ENCODE measurements around the gene OASL.
A peak's percentile ranks its signal among the peaks of the same experiment; 100 is the strongest.

Gene OASL

GRCh38 chr12:120991965-120992364 lies 47.1 kb downstream of the OASL start:
- H3K9me3 ChIP-seq (replicated peaks in 1 of 2; ENCODE audit: control insufficient read depth in 2 of 2, insufficient read depth in 1 of 2, low read depth in 1 of 2, low read length in 2 of 2), result peaks cover 0 to 2% of the 10 kb centered on the region in 2 donors
- no peak overlapping the region for H3K4me3 ChIP-seq (ENCODE audit: low read length in 2 of 2)
- H3K36me3 ChIP-seq (replicated peaks in 1 of 2; ENCODE audit: control insufficient read depth in 2 of 2, insufficient read depth in 2 of 2, low read length in 2 of 2), result no peaks in the 10 kb centered on the region
- H2AFZ ChIP-seq (ENCODE audit: low read length), result no peak overlapping the region
- no peaks in the 10 kb centered on the region for H3K79me1 ChIP-seq (ENCODE audit: low read depth, low read length)
- H3K27ac ChIP-seq (replicated peaks; ENCODE audit: low read length), result no peak overlapping the region
- H3K4me1 ChIP-seq (ENCODE audit: control insufficient read depth in 2 of 2, insufficient read depth in 1 of 2, low read depth in 1 of 2, low read length in 2 of 2), result no peaks in the 10 kb centered on the region
- no peak for DNase-seq (ENCODE audit: low spot score)
- H4K8ac ChIP-seq (ENCODE audit: low read depth, low read length), result no peak overlapping the region
- no peak overlapping the region for H2BK15ac ChIP-seq (ENCODE audit: low read length)
- no peak overlapping the region for H3K23ac ChIP-seq (ENCODE audit: low read depth, low read length, poor library complexity)
- H4K91ac ChIP-seq (ENCODE audit: low read depth, low read length, poor library complexity), result no peak overlapping the region
- H2BK12ac ChIP-seq (ENCODE audit: low read length), result no peak overlapping the region
- H3K4me2 ChIP-seq (ENCODE audit: insufficient read depth, low read length, poor library complexity, severe bottlenecking), result no peak overlapping the region
- H2AK5ac ChIP-seq (ENCODE audit: low read depth, low read length), result no peak overlapping the region
- no peak overlapping the region for H2BK5ac ChIP-seq (ENCODE audit: low read length)
- no peak overlapping the region for H3K9ac ChIP-seq (ENCODE audit: low read depth, low read length, poor library complexity)
- no peak overlapping the region for H3K18ac ChIP-seq (ENCODE audit: low read length)
- no peak overlapping the region for H2BK120ac ChIP-seq (ENCODE audit: low read depth, low read length)
- no peak overlapping the region for H3K14ac ChIP-seq (ENCODE audit: low read length)
- peaks cover 0 to 3% (median 2%) of the 10 kb centered on the region in 3 experiments for H3K27me3 ChIP-seq (ENCODE audit: control insufficient read depth in 3 of 3, insufficient read depth in 3 of 3, low read depth in 1 of 3, low read length in 3 of 3)
- no peak overlapping the region for H3K4ac ChIP-seq (ENCODE audit: low read length)

DNA sequence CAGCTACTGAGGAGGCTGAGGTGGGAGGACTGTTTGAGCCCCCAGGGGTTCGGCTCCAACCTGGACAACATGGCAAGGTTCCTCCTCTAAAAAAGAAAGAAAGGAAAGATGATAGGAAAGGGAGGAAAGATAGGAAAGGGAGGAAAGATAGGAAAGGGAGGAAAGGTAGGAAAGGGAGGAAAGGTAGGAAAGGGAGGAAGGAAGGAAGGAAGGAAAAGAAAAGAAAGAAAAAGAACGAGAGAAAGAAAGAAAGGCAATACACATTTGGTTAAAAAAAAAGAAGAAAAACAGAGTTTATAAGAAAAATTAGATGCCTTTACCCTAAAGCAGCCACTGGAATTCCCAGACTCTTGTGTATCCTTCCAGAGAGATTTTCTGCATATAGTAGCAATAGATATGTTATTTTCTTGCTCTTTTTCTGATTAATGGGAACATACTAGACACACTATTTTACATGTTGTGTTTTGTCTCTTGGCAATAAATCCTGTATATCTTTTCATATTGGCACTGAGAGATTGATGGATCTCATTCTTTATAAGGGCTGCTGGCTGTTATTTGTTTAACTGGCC lies 48.5 kb downstream of the OASL start:
- H3K4ac ChIP-seq (ENCODE audit: low read length), result no peak overlapping the region
- H2AFZ ChIP-seq (ENCODE audit: low read length), result no peak overlapping the region
- WGBS, 2 donors (ENCODE audit: extremely low coverage in 2 of 2, insufficient read length in 2 of 2, insufficient replicate concordance in 1 of 2), result no CpG with 5 or more reads among the region's 2 CpGs

GRCh38 chr12:120989687-120990086 lies 49.4 kb downstream of the OASL start:
- Histone ChIP-seq H3K14ac (ENCODE audit: low read length) (no peak overlapping the region), H2BK12ac (ENCODE audit: low read length) (no peak overlapping the region), H2AFZ (ENCODE audit: low read length) (no peak overlapping the region), H3K27ac (replicated peaks; ENCODE audit: low read length) (no peak overlapping the region), H3K9me3 (replicated peaks in 1 of 2; ENCODE audit: control insufficient read depth in 2 of 2, insufficient read depth in 1 of 2, low read depth in 1 of 2, low read length in 2 of 2) (no peaks in the 10 kb centered on the region), H4K91ac (ENCODE audit: low read depth, low read length, poor library complexity) (no peak overlapping the region), H3K4ac (ENCODE audit: low read length) (no peak overlapping the region), H3K23ac (ENCODE audit: low read depth, low read length, poor library complexity) (no peak overlapping the region), H3K79me1 (ENCODE audit: low read depth, low read length) (no peaks in the 10 kb centered on the region), H3K4me3 (ENCODE audit: low read length in 2 of 2) (no peak overlapping the region), H2BK120ac (ENCODE audit: low read depth, low read length) (no peak overlapping the region), H3K27me3 (ENCODE audit: control insufficient read depth in 3 of 3, insufficient read depth in 3 of 3, low read depth in 1 of 3, low read length in 3 of 3) (peaks cover 0 to 3% (median 2%) of the 10 kb centered on the region in 3 experiments), H3K18ac (ENCODE audit: low read length) (no peak overlapping the region), H3K36me3 (replicated peaks in 1 of 2; ENCODE audit: control insufficient read depth in 2 of 2, insufficient read depth in 2 of 2, low read length in 2 of 2) (no peaks in the 10 kb centered on the region), H2BK5ac (ENCODE audit: low read length) (no peak overlapping the region), H4K8ac (ENCODE audit: low read depth, low read length) (no peak overlapping the region), H3K9ac (ENCODE audit: low read depth, low read length, poor library complexity) (no peak overlapping the region), H3K4me2 (ENCODE audit: insufficient read depth, low read length, poor library complexity, severe bottlenecking) (no peak overlapping the region), H3K4me1 (ENCODE audit: control insufficient read depth in 2 of 2, insufficient read depth in 1 of 2, low read depth in 1 of 2, low read length in 2 of 2) (no peaks in the 10 kb centered on the region), H2AK5ac (ENCODE audit: low read depth, low read length) (no peak overlapping the region), H2BK15ac (ENCODE audit: low read length) (no peak overlapping the region)
- WGBS, 2 donors (ENCODE audit: extremely low coverage in 2 of 2, insufficient read length in 2 of 2, insufficient replicate concordance in 1 of 2), result no CpG with 5 or more reads among the region's 3 CpGs
- DNase-seq (ENCODE audit: low spot score), result no peak

More for the DNA sequence above, 48.5 kb downstream of the OASL start:
- no peak overlapping the region for H3K4me2 ChIP-seq (ENCODE audit: insufficient read depth, low read length, poor library complexity, severe bottlenecking)
- H3K4me3 ChIP-seq (ENCODE audit: low read length in 2 of 2), result no peak overlapping the region
- H3K79me1 ChIP-seq (ENCODE audit: low read depth, low read length), result no peaks in the 10 kb centered on the region
- no peak for DNase-seq (ENCODE audit: low spot score)
- no peak overlapping the region for H2AK5ac ChIP-seq (ENCODE audit: low read depth, low read length)
- peaks cover 0 to 3% (median 2%) of the 10 kb centered on the region in 3 experiments for H3K27me3 ChIP-seq (ENCODE audit: control insufficient read depth in 3 of 3, insufficient read depth in 3 of 3, low read depth in 1 of 3, low read length in 3 of 3)
- H2BK5ac ChIP-seq (ENCODE audit: low read length), result no peak overlapping the region
- H2BK12ac ChIP-seq (ENCODE audit: low read length), result no peak overlapping the region
- no peak overlapping the region for H3K14ac ChIP-seq (ENCODE audit: low read length)
- no peak overlapping the region for H3K9ac ChIP-seq (ENCODE audit: low read depth, low read length, poor library complexity)
- H3K36me3 ChIP-seq (replicated peaks in 1 of 2; ENCODE audit: control insufficient read depth in 2 of 2, insufficient read depth in 2 of 2, low read length in 2 of 2), result no peaks in the 10 kb centered on the region
- no peak overlapping the region for H3K27ac ChIP-seq (replicated peaks; ENCODE audit: low read length)
- H4K8ac ChIP-seq (ENCODE audit: low read depth, low read length), result no peak overlapping the region
- H2BK15ac ChIP-seq (ENCODE audit: low read length), result no peak overlapping the region
- H3K23ac ChIP-seq (ENCODE audit: low read depth, low read length, poor library complexity), result no peak overlapping the region
- H3K18ac ChIP-seq (ENCODE audit: low read length), result no peak overlapping the region
- H4K91ac ChIP-seq (ENCODE audit: low read depth, low read length, poor library complexity), result no peak overlapping the region
- no peaks in the 10 kb centered on the region for H3K4me1 ChIP-seq (ENCODE audit: control insufficient read depth in 2 of 2, insufficient read depth in 1 of 2, low read depth in 1 of 2, low read length in 2 of 2)
- H3K9me3 ChIP-seq (replicated peaks in 1 of 2; ENCODE audit: control insufficient read depth in 2 of 2, insufficient read depth in 1 of 2, low read depth in 1 of 2, low read length in 2 of 2), result no peaks in the 10 kb centered on the region
- H2BK120ac ChIP-seq (ENCODE audit: low read depth, low read length), result no peak overlapping the region

GRCh38 chr12:120988658-120989057 lies 50.4 kb downstream of the OASL start:
- no peak overlapping the region for H3K4ac ChIP-seq (ENCODE audit: low read length)
- H3K4me1 ChIP-seq (ENCODE audit: control insufficient read depth in 2 of 2, insufficient read depth in 1 of 2, low read depth in 1 of 2, low read length in 2 of 2), result peaks cover 2 to 9% of the 10 kb centered on the region in 2 donors
- no peaks in the 10 kb centered on the region for H3K79me1 ChIP-seq (ENCODE audit: low read depth, low read length)
- H3K9me3 ChIP-seq (replicated peaks in 1 of 2; ENCODE audit: control insufficient read depth in 2 of 2, insufficient read depth in 1 of 2, low read depth in 1 of 2, low read length in 2 of 2), result no peaks in the 10 kb centered on the region
- no peak overlapping the region for H2BK12ac ChIP-seq (ENCODE audit: low read length)
- no peak overlapping the region for H2AFZ ChIP-seq (ENCODE audit: low read length)
- no peak overlapping the region for H3K4me2 ChIP-seq (ENCODE audit: insufficient read depth, low read length, poor library complexity, severe bottlenecking)
- H2BK15ac ChIP-seq (ENCODE audit: low read length), result no peak overlapping the region
- no peak overlapping the region for H3K18ac ChIP-seq (ENCODE audit: low read length)
- H3K27ac ChIP-seq (replicated peaks; ENCODE audit: low read length), result no peak overlapping the region
- no CpG with 5 or more reads among the region's 17 CpGs for WGBS, 2 donors (ENCODE audit: extremely low coverage in 2 of 2, insufficient read length in 2 of 2, insufficient replicate concordance in 1 of 2)
- no peak overlapping the region for H4K8ac ChIP-seq (ENCODE audit: low read depth, low read length)
- no peak overlapping the region for H3K4me3 ChIP-seq (ENCODE audit: low read length in 2 of 2)
- H3K23ac ChIP-seq (ENCODE audit: low read depth, low read length, poor library complexity), result no peak overlapping the region
- no peak overlapping the region for H3K14ac ChIP-seq (ENCODE audit: low read length)
- no peak overlapping the region for H4K91ac ChIP-seq (ENCODE audit: low read depth, low read length, poor library complexity)
- peaks cover 0 to 3% (median 2%) of the 10 kb centered on the region in 3 experiments for H3K27me3 ChIP-seq (ENCODE audit: control insufficient read depth in 3 of 3, insufficient read depth in 3 of 3, low read depth in 1 of 3, low read length in 3 of 3)
- no peak overlapping the region for H2AK5ac ChIP-seq (ENCODE audit: low read depth, low read length)
- no peaks in the 10 kb centered on the region for H3K36me3 ChIP-seq (replicated peaks in 1 of 2; ENCODE audit: control insufficient read depth in 2 of 2, insufficient read depth in 2 of 2, low read length in 2 of 2)
- H2BK120ac ChIP-seq (ENCODE audit: low read depth, low read length), result no peak overlapping the region
- H3K9ac ChIP-seq (ENCODE audit: low read depth, low read length, poor library complexity), result peak overlapping the region; percentile 36
- no peak overlapping the region for H2BK5ac ChIP-seq (ENCODE audit: low read length)
- no peak for DNase-seq (ENCODE audit: low spot score)

Data from neuronal stem cell (in vitro differentiated cells).